ENCODE data around the gene MAMDC2.
"Not testable (repeated sequence)": the region's sequence is repeated elsewhere in the genome, so short reads cannot be mapped to it uniquely, and the experiment has no call there.

Gene MAMDC2

GRCh38 chr9:70035691-70036090 is 8.0 kb upstream of the MAMDC2 start:
- in situ Hi-C loops (cut with MboI; ENCODE audit: low sequenced_read_pairs): no loop called here

DNA sequence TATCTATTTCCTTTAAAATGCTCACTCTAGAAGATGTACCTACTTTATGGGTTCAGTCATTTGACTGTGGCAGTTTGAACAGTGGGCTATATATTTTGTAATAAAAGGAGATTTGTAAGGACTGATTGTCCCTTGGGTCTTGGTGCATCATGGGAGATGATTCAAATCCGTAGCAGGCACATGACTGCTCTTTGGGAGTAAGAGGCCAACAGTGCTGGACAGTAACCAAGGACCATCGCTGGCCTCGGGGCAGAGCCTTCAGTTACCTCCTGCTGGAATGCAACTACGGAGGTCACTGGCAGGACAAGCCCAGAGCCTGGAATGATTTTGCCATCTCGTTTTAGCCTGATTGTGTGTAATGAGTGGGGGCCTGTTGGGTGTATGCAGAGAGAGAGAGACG is 7.0 kb upstream of the MAMDC2 start:
- in situ Hi-C loops (cut with MboI; ENCODE audit: low sequenced_read_pairs): no loop called here

GRCh38 chr9:70038171-70038621 is 5.5 kb upstream of the MAMDC2 start:
- in situ Hi-C loops (cut with MboI; ENCODE audit: low sequenced_read_pairs): not testable (repeated sequence)

DNA sequence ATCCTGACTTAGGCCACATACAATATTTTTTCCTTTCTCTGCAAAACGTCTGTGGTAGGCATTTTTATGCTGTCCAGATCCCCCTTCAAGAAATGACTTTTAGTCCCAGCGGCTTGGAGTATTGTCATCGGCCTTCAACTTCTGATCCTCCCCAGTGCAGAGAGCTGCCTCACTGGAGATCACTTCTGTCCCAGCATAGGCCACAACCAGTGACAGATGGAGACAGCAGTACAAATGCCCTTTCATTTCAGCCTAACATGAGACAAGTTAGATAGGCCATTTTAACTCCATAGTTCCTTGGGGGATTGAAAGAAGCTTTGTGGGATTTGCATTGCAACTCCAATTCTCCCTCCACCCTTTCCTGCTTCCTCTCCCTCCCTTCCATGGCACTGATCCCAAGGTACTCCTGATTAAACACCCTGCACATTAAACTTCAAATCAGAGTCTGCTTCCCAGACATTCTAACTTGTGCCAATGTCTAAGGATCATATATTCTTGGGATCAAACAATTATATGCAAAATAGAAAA is 3.2 kb upstream of the MAMDC2 start:
- in situ Hi-C loops (cut with MboI; ENCODE audit: low sequenced_read_pairs): no loop called here

- in situ Hi-C loops (cut with MboI; ENCODE audit: low sequenced_read_pairs): no loop called here
Observed at GRCh38 chr9:70042461-70043215, 1.0 kb upstream of the MAMDC2 start.

DNA sequence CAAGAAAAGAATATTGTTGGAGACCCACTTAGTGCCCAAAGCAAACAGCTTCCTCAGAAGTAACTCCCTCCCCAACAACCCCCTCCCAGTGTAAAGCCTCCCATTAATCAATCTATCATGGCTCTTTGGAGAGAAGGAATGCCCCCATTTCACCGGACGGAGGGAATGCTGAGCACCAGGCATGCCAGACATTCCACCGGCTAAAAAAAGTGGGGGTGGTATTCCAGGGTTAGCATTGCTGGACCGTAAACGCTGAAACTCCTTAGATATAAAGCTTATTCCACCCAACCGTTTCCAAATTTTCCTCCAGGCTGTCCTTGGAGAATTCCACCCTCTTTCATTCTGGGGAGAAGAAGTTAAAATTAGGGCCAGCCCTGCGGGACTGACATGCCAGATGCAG is 363 bp upstream of the MAMDC2 start:
- in situ Hi-C loops (cut with MboI; ENCODE audit: low sequenced_read_pairs): no loop called here

DNA sequence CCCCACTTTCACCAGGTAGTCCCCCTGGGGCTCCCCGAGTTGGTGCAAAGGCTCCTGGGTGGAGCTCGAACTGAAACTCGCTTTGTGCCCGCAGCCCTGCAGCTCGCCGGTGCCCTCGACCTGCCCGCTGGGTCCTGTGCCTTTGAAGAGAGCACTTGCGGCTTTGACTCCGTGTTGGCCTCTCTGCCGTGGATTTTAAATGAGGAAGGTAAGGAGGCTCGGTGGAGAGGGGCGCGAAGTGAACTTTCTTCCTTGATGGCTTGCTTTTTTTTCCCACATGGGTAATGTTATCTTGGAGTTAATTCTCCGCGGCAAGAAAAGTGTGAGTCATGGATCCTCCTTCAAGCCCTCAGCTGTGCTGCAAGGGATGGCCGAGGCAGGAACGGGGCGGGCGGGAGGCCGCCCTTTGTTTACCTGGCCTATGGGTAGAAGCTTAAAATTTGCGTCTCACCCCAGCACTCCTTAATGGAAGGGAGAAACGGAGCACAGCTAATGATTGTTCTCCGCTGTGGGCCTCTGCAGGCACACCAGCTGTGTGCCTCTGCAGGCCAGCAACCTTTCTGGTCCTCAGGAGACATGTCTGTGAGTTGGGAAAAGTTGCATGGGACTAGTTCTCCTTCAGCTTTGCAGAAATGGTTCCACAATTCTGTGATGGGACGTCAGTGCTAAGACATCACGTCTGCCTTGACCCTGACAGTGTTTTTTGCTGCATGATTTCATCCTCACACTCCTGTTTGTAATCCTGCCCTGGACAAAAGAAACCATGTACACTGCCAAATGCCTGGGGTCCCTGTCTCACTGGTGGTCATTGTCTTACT is 1.1 kb downstream of the MAMDC2 start:
- in situ Hi-C loops (cut with MboI; ENCODE audit: low sequenced_read_pairs): no loop called here

DNA sequence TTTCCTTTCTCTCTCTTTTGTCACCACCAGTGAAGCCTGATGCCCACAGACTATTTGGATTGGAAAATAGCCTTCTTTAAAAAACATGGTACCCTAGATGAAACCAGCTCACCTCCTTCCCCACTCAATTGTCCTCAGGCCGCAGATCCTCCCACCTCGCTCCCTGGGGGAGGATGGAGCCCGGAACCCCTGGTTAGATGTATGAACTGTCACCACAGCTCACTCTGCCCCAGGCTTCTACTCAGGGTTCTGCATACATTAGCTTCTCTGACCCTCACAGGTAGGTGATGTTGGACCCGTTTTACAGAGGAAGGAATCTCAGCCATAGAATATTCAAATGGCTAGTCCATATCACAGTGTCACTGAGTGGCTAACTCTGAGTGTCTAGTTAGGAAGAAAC is 1.8 kb downstream of the MAMDC2 start:
- in situ Hi-C loops (cut with MboI; ENCODE audit: low sequenced_read_pairs): no loop called here

DNA sequence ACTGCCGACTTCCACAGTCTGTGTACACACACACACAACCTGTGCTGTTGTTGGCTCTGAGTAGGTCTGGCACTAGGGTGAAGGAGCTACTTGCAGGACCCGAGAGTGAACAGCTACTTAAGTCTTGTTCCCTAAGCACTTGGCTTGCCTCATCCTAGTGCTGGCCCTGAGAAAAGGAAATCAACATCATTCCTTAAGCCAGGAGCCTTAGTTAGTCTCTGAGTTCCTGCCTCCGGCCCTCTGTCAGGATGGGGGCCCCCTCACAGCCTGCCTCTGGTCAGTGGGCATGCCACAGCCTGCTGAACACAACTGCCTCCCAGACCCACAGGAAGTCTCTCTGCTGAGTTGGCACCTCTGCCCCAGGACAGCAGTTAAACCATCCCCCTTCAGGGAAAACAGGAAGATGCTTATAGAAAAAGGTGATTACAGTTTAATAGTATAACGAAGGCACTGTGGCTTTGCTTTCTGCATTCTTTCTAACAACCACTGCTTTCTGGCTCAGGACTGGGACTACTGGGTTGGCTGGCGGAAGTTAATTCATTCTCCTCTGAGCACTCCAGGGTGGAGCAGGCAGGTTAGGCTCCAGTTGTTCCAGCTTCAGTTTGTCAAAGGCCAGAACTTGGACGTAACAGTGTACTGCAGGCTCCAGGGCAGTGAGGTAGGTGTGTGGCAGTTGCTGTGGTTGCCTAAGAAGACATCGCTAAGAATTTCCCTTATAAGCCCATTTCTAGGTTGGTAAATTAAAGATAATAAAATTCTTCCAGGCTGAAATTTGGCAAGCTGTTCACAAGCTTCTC is 2.8 kb downstream of the MAMDC2 start:
- in situ Hi-C loops (cut with MboI; ENCODE audit: low sequenced_read_pairs): no loop called here

DNA sequence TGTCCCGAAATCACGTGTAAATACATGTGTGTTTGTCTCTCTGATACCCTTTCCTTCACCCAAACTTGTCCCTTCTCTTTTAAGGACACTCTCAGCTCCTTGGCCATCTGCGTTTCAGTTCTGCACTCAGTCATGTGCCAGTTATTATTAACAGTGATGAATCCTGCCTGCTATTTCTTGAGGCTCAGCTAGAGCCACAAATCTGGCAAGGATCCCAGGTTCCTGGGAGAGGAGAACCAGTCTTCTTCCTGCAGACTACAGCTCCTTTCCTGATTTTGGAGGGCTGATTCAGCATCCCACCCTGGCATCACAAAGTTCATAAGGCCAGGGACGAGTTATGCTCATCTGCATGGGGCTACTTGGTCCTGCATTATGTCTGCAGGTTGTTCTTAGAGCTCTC is 5.6 kb downstream of the MAMDC2 start:
- in situ Hi-C loops (cut with MboI; ENCODE audit: low sequenced_read_pairs): no loop called here

DNA sequence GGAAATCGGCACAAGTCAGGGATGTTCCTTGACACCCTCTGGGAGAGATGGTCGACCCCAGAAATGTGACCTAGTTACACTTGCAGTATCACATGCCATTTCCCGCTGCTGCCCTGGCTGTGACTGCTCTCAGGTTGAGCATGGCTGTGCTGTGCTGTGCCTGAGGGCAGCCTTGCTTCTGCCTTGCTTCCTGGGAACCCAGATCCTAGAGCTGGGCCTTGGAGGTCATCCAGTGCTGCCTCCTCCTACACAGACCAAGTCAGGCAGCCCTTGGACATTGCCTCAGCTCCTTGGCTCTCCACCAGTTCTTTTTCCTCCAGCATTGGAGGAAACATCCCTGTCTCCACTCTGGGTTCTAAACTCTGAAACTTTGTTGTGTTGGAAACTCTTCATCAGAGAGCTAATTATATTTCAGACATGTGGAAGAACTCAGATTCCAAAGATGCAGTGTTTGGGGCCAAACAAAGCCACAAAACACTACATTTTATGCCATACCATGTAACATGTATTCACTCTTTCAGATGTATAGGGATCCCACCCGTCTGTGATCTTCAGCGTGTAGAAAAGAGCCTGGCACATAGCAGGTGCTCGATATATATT is 6.1 kb downstream of the MAMDC2 start:
- in situ Hi-C loops (cut with MboI; ENCODE audit: low sequenced_read_pairs): no loop called here

- in situ Hi-C loops (cut with MboI; ENCODE audit: low sequenced_read_pairs): no loop called here
Observed at GRCh38 chr9:70052768-70053167, 9.1 kb downstream of the MAMDC2 start.

DNA sequence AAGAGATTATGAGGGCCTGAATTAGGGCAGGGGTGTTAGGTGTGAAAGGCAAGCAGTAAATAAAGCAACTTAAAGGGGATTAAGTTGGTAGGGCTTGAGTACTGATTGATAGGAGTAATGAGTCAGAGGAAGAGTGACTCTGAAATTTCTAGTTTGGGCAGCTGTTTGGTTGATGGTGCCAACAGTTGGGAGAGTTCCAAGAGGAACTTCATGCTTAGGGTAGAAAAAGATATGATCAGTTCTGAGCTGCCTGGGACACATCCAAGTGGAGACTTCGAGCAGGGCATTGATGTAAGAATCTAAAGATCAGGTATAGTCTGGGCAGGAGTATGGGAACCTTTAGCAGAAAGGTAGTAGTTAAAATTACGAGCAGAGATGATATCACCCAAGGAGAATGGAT is 10.2 kb downstream of the MAMDC2 start:
- in situ Hi-C loops (cut with MboI; ENCODE audit: low sequenced_read_pairs): no loop called here

- in situ Hi-C loops (cut with MboI; ENCODE audit: low sequenced_read_pairs): no loop called here
Observed at GRCh38 chr9:70054521-70054920, 10.9 kb downstream of the MAMDC2 start.

- in situ Hi-C loops (cut with MboI; ENCODE audit: low sequenced_read_pairs): no loop called here
Observed at GRCh38 chr9:70055406-70056210, 12.0 kb downstream of the MAMDC2 start.

- in situ Hi-C loops (cut with MboI; ENCODE audit: low sequenced_read_pairs): no loop called here
Observed at GRCh38 chr9:70056211-70056944, 12.7 kb downstream of the MAMDC2 start.

DNA sequence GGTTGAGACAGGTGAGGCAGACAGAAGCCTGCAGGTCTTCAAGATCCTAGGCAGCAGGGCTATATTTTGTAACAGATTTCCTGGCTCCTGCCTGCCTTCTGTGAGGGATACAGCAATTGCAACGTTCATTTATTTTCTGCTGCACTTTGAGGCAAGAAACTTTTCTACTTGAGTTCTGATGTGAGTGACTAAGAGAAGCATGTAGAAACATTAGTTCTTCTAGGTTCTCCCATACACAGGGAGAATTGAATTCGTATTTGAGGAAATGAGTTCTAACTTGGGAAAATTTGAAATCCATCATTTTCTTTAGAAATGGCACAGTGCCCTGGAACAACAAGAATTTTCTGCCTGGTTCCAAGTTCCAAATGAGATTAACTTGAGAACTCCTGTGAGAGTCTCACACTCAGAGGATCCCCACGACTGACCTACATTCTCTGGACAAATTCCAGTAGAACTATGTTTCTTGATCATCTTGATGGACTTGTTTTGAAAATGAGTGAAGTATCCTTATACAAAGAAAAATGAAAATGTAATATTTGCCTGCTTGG is 15.0 kb downstream of the MAMDC2 start:
- in situ Hi-C loops (cut with MboI; ENCODE audit: low sequenced_read_pairs): no loop called here

DNA sequence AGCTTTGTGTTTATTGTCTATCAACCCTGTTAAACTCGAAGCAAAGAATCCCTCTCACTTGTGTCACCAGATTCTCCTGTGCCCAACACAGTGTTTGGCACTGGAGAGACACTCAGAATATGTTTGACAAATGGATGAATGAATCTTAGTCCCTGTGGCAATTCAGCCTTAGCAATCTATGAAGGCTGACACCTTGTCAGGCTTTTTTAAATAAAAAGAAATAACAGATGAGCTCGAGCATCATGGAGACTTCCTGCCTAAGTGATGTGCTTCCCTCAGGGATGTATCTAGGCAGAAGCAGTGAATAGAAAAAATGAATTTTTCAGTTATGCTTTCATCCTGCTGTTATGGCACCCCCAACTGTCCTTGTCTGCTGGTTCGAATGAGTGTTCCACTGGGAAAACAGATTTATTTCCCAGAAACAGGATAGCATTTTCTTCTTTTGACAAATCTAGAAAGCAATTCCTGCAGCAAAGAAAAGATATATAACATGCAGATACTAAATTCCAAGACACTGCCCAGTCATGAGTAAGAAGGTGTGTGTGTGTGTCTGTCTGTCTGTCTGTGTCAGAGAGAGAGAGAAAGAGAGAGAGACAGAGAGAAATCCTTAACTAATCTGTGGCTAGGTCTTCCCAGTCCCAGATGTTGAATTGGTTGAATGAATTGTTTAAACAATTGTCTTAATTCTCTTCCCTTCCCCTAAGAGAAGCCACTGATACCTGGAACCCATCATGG is 16.7 kb downstream of the MAMDC2 start:
- in situ Hi-C loops (cut with MboI; ENCODE audit: low sequenced_read_pairs): no loop called here

All from HL-60/S4 (cell line).